ENCODE data around the gene TMEM87B.
"Not testable (repeated sequence)": the region's sequence is repeated elsewhere in the genome, so short reads cannot be mapped to it uniquely, and the experiment has no call there.

The TMEM87B gene

DNA sequence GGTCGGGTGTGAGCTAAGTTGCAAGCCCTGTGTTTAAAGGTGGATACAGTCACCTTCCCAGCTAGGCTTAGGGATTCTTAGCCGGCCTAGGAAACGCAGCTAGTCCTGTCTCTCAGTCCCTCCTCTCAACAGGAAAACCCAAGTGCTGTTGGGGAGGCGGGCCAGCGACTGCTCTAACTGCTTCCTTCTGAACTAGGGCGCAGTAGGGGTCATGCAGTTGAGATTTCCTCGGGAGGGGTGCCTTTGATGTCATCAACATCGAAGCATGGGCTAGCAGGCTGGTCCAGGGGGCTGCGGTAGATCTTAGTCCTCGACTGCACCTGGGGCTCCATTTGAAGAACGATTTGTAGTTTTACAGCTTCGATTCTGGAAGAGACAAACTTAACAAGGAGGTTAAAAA lies 15.5 kb upstream of the TMEM87B start:
- not testable (repeated sequence) for H3K14ac ChIP-seq (ENCODE audit: low read length in 2 of 2); H4K8ac ChIP-seq (ENCODE audit: low read length); H3K4me2 ChIP-seq (ENCODE audit: low read length, poor library complexity, severe bottlenecking); H2BK12ac ChIP-seq (ENCODE audit: low read length in 2 of 2); H3K23ac ChIP-seq (ENCODE audit: low read length in 2 of 2); H2BK5ac ChIP-seq (ENCODE audit: low read depth, low read length, poor library complexity, severe bottlenecking); H3K79me1 ChIP-seq (replicated peaks; ENCODE audit: low read length, poor library complexity, severe bottlenecking); H2BK120ac ChIP-seq (ENCODE audit: low read depth, low read length); H3K4ac ChIP-seq (ENCODE audit: low read depth in 1 of 2, low read length in 2 of 2); H3K27ac ChIP-seq (ENCODE audit: low read length, poor library complexity, severe bottlenecking); H3K4me3 ChIP-seq (ENCODE audit: insufficient read depth in 1 of 2, low read depth in 1 of 2, low read length in 2 of 2); H3K27me3 ChIP-seq (ENCODE audit: control insufficient read depth in 1 of 2, insufficient read depth in 1 of 2, low read length in 2 of 2); H2AK5ac ChIP-seq (ENCODE audit: low read length, severe bottlenecking); H3K36me3 ChIP-seq (ENCODE audit: control insufficient read depth in 1 of 2, insufficient read depth in 2 of 2, low read depth in 1 of 2, low read length in 2 of 2); H3K4me1 ChIP-seq (ENCODE audit: control insufficient read depth, insufficient read depth, low read depth, low read length); H2AFZ ChIP-seq (ENCODE audit: low read depth, low read length); H3K18ac ChIP-seq (ENCODE audit: low read depth in 1 of 2, low read length in 2 of 2); DNase-seq; H3K9ac ChIP-seq (ENCODE audit: low read length)
- 70% methylated on average over 12 of the region's 12 CpGs for WGBS
- peaks cover 21% of the 10 kb centered on the region for H3K9me3 ChIP-seq (ENCODE audit: control insufficient read depth, low read length)
- H4K91ac ChIP-seq (ENCODE audit: low read length): peak overlapping the region; percentile 39
- H2BK15ac ChIP-seq (ENCODE audit: low read depth, poor library complexity, severe bottlenecking): peak overlapping the region; percentile 28

DNA sequence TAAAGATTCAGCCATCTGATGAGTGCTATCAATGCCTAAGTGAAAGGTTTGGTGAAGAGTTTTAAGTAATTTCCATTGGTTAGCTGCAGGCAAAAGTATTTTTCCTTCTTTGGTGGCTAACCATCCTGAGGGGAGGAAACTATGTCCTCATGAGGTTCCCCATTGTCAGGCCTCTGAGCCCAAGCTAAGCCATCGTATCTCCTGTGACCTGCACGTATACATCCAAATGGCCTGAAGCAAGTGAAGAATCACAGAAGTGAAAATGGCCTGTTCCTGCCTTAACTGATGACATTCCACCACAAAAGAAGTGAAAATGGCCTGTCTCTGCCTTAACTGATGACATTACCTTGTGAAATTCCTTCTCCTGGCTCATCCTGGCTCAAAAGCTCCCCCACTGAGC lies 15.0 kb upstream of the TMEM87B start:
- not testable (repeated sequence) for H3K4me2 ChIP-seq (ENCODE audit: low read length, poor library complexity, severe bottlenecking); H3K27me3 ChIP-seq (ENCODE audit: control insufficient read depth in 1 of 2, insufficient read depth in 1 of 2, low read length in 2 of 2); H3K18ac ChIP-seq (ENCODE audit: low read depth in 1 of 2, low read length in 2 of 2); H3K4ac ChIP-seq (ENCODE audit: low read depth in 1 of 2, low read length in 2 of 2); H2BK5ac ChIP-seq (ENCODE audit: low read depth, low read length, poor library complexity, severe bottlenecking); H2AFZ ChIP-seq (ENCODE audit: low read depth, low read length); H3K14ac ChIP-seq (ENCODE audit: low read length in 2 of 2); H3K4me1 ChIP-seq (ENCODE audit: control insufficient read depth, insufficient read depth, low read depth, low read length); H4K8ac ChIP-seq (ENCODE audit: low read length); H3K23ac ChIP-seq (ENCODE audit: low read length in 2 of 2); H2BK120ac ChIP-seq (ENCODE audit: low read depth, low read length); H2BK12ac ChIP-seq (ENCODE audit: low read length in 2 of 2); H2AK5ac ChIP-seq (ENCODE audit: low read length, severe bottlenecking); H4K91ac ChIP-seq (ENCODE audit: low read length); H3K4me3 ChIP-seq (ENCODE audit: insufficient read depth in 1 of 2, low read depth in 1 of 2, low read length in 2 of 2); H3K9ac ChIP-seq (ENCODE audit: low read length); H3K79me1 ChIP-seq (replicated peaks; ENCODE audit: low read length, poor library complexity, severe bottlenecking); H3K27ac ChIP-seq (ENCODE audit: low read length, poor library complexity, severe bottlenecking); H2BK15ac ChIP-seq (ENCODE audit: low read depth, poor library complexity, severe bottlenecking); H3K36me3 ChIP-seq (ENCODE audit: control insufficient read depth in 1 of 2, insufficient read depth in 2 of 2, low read depth in 1 of 2, low read length in 2 of 2); DNase-seq
- peaks cover 24% of the 10 kb centered on the region for H3K9me3 ChIP-seq (ENCODE audit: control insufficient read depth, low read length)
- 41% methylated on average over 2 of the region's 2 CpGs for WGBS

DNA sequence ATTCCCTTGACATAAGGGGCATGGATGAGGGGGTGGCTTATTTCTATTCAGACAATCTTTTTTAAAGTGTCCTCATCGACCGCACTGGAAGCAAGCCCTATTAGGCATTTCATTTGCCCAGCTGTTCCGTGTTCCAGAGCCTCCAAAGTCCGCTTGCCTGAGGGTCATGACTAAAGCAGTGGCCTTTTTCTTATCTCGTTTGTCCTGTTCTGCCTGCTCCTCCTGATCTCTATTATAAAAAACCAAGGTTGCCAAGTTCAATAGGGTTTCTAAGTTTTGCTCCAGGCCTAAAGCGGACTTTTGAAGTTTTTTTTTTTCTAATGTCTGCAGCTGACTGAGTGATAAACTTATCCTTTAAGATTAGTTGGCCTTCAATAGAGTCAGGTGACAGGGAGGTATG lies 13.6 kb upstream of the TMEM87B start:
- H4K91ac ChIP-seq (ENCODE audit: low read length); H3K4ac ChIP-seq (ENCODE audit: low read depth in 1 of 2, low read length in 2 of 2); H3K36me3 ChIP-seq (ENCODE audit: control insufficient read depth in 1 of 2, insufficient read depth in 2 of 2, low read depth in 1 of 2, low read length in 2 of 2); H3K9ac ChIP-seq (ENCODE audit: low read length); H2AFZ ChIP-seq (ENCODE audit: low read depth, low read length); H4K8ac ChIP-seq (ENCODE audit: low read length); H3K27ac ChIP-seq (ENCODE audit: low read length, poor library complexity, severe bottlenecking); H3K4me1 ChIP-seq (ENCODE audit: control insufficient read depth, insufficient read depth, low read depth, low read length); H2BK120ac ChIP-seq (ENCODE audit: low read depth, low read length); DNase-seq; H2BK12ac ChIP-seq (ENCODE audit: low read length in 2 of 2); H2AK5ac ChIP-seq (ENCODE audit: low read length, severe bottlenecking); H3K27me3 ChIP-seq (ENCODE audit: control insufficient read depth in 1 of 2, insufficient read depth in 1 of 2, low read length in 2 of 2); H3K23ac ChIP-seq (ENCODE audit: low read length in 2 of 2); H3K14ac ChIP-seq (ENCODE audit: low read length in 2 of 2); H3K4me2 ChIP-seq (ENCODE audit: low read length, poor library complexity, severe bottlenecking); H2BK15ac ChIP-seq (ENCODE audit: low read depth, poor library complexity, severe bottlenecking); H3K18ac ChIP-seq (ENCODE audit: low read depth in 1 of 2, low read length in 2 of 2); H3K4me3 ChIP-seq (ENCODE audit: insufficient read depth in 1 of 2, low read depth in 1 of 2, low read length in 2 of 2); H2BK5ac ChIP-seq (ENCODE audit: low read depth, low read length, poor library complexity, severe bottlenecking); H3K79me1 ChIP-seq (replicated peaks; ENCODE audit: low read length, poor library complexity, severe bottlenecking): not testable (repeated sequence)
- H3K9me3 ChIP-seq (ENCODE audit: control insufficient read depth, low read length): peaks cover 33% of the 10 kb centered on the region
- 88% methylated on average over 6 of the region's 6 CpGs for WGBS

DNA sequence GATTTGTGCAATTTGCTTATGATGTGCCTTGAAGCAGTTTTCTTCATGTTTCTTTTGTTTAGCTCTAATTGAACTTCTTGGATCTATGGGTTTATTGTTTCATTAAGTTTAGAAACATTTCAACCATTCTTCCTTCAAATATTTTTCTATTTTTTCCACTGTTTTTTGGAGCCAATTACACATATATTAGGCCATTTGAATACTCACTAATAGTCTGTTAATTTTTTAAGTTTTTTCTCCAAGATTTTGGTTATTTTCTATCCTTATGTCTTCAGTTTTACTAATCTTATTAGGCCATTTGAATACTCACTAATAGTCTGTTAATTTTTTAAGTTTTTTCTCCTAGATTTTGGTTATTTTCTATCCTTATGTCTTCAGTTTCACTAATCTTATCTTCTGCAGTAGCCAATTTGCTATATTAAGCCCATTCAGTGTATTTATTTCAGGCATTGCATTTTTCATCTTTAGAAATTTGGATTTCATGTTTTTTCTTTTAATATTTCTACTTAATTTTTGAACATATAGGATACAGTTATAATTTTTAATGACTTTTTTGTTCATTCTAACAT lies 9.5 kb upstream of the TMEM87B start:
- H4K91ac ChIP-seq (ENCODE audit: low read length): no peak overlapping the region
- peaks cover 16% of the 10 kb centered on the region for H3K9me3 ChIP-seq (ENCODE audit: control insufficient read depth, low read length)
- no peak overlapping the region for H3K14ac ChIP-seq (ENCODE audit: low read length in 2 of 2)
- no peak overlapping the region for H3K23ac ChIP-seq (ENCODE audit: low read length in 2 of 2)
- no peak overlapping the region for H3K18ac ChIP-seq (ENCODE audit: low read depth in 1 of 2, low read length in 2 of 2)
- no peak overlapping the region for H4K8ac ChIP-seq (ENCODE audit: low read length)
- H2AFZ ChIP-seq (ENCODE audit: low read depth, low read length): no peak overlapping the region
- H3K4me2 ChIP-seq (ENCODE audit: low read length, poor library complexity, severe bottlenecking): no peak overlapping the region
- DNase-seq: no peak
- peaks cover 0 to 3% of the 10 kb centered on the region in 2 experiments for H3K27me3 ChIP-seq (ENCODE audit: control insufficient read depth in 1 of 2, insufficient read depth in 1 of 2, low read length in 2 of 2)
- H2BK5ac ChIP-seq (ENCODE audit: low read depth, low read length, poor library complexity, severe bottlenecking): no peak overlapping the region
- H2BK15ac ChIP-seq (ENCODE audit: low read depth, poor library complexity, severe bottlenecking): no peak overlapping the region
- H3K4me1 ChIP-seq (ENCODE audit: control insufficient read depth, insufficient read depth, low read depth, low read length): no peaks in the 10 kb centered on the region
- no peak overlapping the region for H3K4me3 ChIP-seq (ENCODE audit: insufficient read depth in 1 of 2, low read depth in 1 of 2, low read length in 2 of 2)
- no peak overlapping the region for H3K9ac ChIP-seq (ENCODE audit: low read length)
- H2BK120ac ChIP-seq (ENCODE audit: low read depth, low read length): no peak overlapping the region
- H3K36me3 ChIP-seq (ENCODE audit: control insufficient read depth in 1 of 2, insufficient read depth in 2 of 2, low read depth in 1 of 2, low read length in 2 of 2): no peaks in the 10 kb centered on the region
- H2BK12ac ChIP-seq (ENCODE audit: low read length in 2 of 2): no peak overlapping the region
- H2AK5ac ChIP-seq (ENCODE audit: low read length, severe bottlenecking): no peak overlapping the region
- H3K4ac ChIP-seq (ENCODE audit: low read depth in 1 of 2, low read length in 2 of 2): no peak overlapping the region
- no peaks in the 10 kb centered on the region for H3K79me1 ChIP-seq (replicated peaks; ENCODE audit: low read length, poor library complexity, severe bottlenecking)
- no peak overlapping the region for H3K27ac ChIP-seq (ENCODE audit: low read length, poor library complexity, severe bottlenecking)
